HepG2 (cell line): ENCODE results near the gene ELAC2. TPM values are rescaled to one million over a fixed set of nuclear protein-coding genes. Genes with fewer than 3 reads are reported as not detected.

ENCODE experiments used
- ATAC-seq: fragments of 200-7000 bp; cut with Tn5 transposase; 3 replicates; pipeline ENCODE4 v1.9.1; 2020; ENCODE audit warnings: mild to moderate bottlenecking, moderate library complexity
- BruUV-seq: library from RNA; stranded (reverse); fragments of 400-500 nt; replicated peaks from 2 replicates; lab custom pipeline; 2021; lab: Mats Ljungman, UMichigan
- CTCF ChIA-PET: fragments of 300-600 bp; formaldehyde crosslinking; extraction: SDS; loops from one replicate; lab custom pipeline; 2021; ENCODE audit warnings: low total read pairs, inconsistent platforms, low intra/inter-chr PET ratio; lab: Yijun Ruan, JAX
- POLR2A ChIA-PET: fragments of 350-600 bp; sonication (Branson Sonifier 250); formaldehyde crosslinking; loops from one replicate; lab custom pipeline; 2020; ENCODE audit warnings: antibody characterized with exemption, inconsistent platforms; lab: Yijun Ruan, JAX
- DNase-seq: peaks from one replicate; pipeline ENCODE4 v3.0.0-alpha.2; 2015; ENCODE audit warnings: low spot score
- FAIRE-seq: peaks from 3 replicates; lab custom pipeline; 2011; peaks lifted over from hg19 to GRCh38; lab: Jason Lieb, UNC
- H2AFZ ChIP-seq: one replicate; pipeline ENCODE4 v1.6.1; 2011; ENCODE audit warnings: low read length, inconsistent platforms
- H3K27ac ChIP-seq: fragments of 300-600 bp; 3 replicates; pipeline ENCODE4 v1.8.0; 2011; ENCODE audit warnings: mixed run types, mild to moderate bottlenecking, mixed read lengths, low read length, inconsistent platforms; ENCODE audit not compliant: insufficient read depth; ENCODE audit errors: extremely low read length
- H3K27me3 ChIP-seq, 2 experiments: fragments of 200-600 bp in 1 of 2; 2 replicates in 1 of 2; 3 replicates in 1 of 2; pipeline versions ENCODE4 v1.6.0 to v1.8.0; 2011; ENCODE audit warnings: low read length in 2 of 2, mild to moderate bottlenecking in 2 of 2, moderate library complexity in 2 of 2, inconsistent platforms in 1 of 2; ENCODE audit not compliant: insufficient read depth in 2 of 2, control insufficient read depth in 1 of 2
- H3K36me3 ChIP-seq, 2 experiments: fragments of 200-600 bp in 1 of 2; replicated peaks in 1 of 2; 2 replicates in 1 of 2; 3 replicates in 1 of 2; pipeline versions ENCODE4 v1.5.1 to v1.8.0; 2011; ENCODE audit warnings: low read length in 2 of 2, inconsistent platforms in 1 of 2; ENCODE audit not compliant: insufficient read depth in 2 of 2, control insufficient read depth in 1 of 2
- H3K4me1 ChIP-seq: 2 replicates; pipeline ENCODE4 v1.5.1; 2012; ENCODE audit warnings: low read length, inconsistent platforms; ENCODE audit not compliant: insufficient read depth
- H3K4me2 ChIP-seq: 2 replicates; pipeline ENCODE4 v1.6.0; 2011; ENCODE audit warnings: low read depth, low read length, inconsistent platforms
- H3K4me3 ChIP-seq, 3 experiments: fragments of 200-600 bp in 1 of 3; sonication (generic), shearing (Covaris generic) in 1 of 3; replicated peaks in 1 of 3; 2 replicates each; pipeline ENCODE4 v1.5.1; 2011 to 2016; ENCODE audit warnings: low read length in 3 of 3, inconsistent platforms in 2 of 3, low read depth in 2 of 3, mild to moderate bottlenecking in 2 of 3, control low read depth in 1 of 3, mixed read lengths in 1 of 3; ENCODE audit not compliant: insufficient read depth in 1 of 3
- H3K79me2 ChIP-seq: one replicate; pipeline ENCODE4 v1.6.1; 2011; ENCODE audit warnings: low read length, inconsistent platforms; ENCODE audit not compliant: insufficient read depth
- H3K9ac ChIP-seq: 2 replicates; pipeline ENCODE4 v1.6.0; 2011; ENCODE audit warnings: mild to moderate bottlenecking, low read depth, low read length, inconsistent platforms; ENCODE audit not compliant: insufficient read depth
- H3K9me3 ChIP-seq: 2 replicates; pipeline ENCODE4 v1.5.1; 2012; ENCODE audit warnings: mild to moderate bottlenecking, low read length
- H4K20me1 ChIP-seq: 2 replicates; pipeline ENCODE4 v1.6.0; 2011; ENCODE audit warnings: inconsistent platforms, mild to moderate bottlenecking, low read length, moderate library complexity; ENCODE audit not compliant: insufficient read depth
- CCAR2 ChIP-seq: fragments of 200-400 bp; formaldehyde crosslinking; optimal IDR thresholded peaks from 2 replicates; pipeline ENCODE3; 2018; ENCODE audit warnings: low read depth, mild to moderate bottlenecking, low read length, moderate library complexity
- GATAD1 ChIP-seq: IDR thresholded peaks from 2 replicates; pipeline ENCODE4 v1.6.1; 2016; ENCODE audit warnings: missing genetic modification reagents, missing compliant biosample characterization
- SAFB2 ChIP-seq: sonication (generic); formaldehyde crosslinking; IDR thresholded peaks from 2 replicates; pipeline ENCODE4 v1.5.1; 2020; ENCODE audit warnings: missing genetic modification reagents, low read depth, mild to moderate bottlenecking, borderline replicate concordance
- SMC3 ChIP-seq: IDR thresholded peaks from 2 replicates; pipeline ENCODE4 v1.6.1; 2011; ENCODE audit warnings: low read length, improper control_type of control experiment
- SNAPC2 ChIP-seq: sonication (generic); formaldehyde crosslinking; IDR thresholded peaks from 2 replicates; pipeline ENCODE4 v1.8.1; 2022; ENCODE audit warnings: mild to moderate bottlenecking, missing genetic modification reagents
- STAG1 ChIP-seq: sonication (generic); formaldehyde crosslinking; IDR thresholded peaks from 2 replicates; pipeline ENCODE4 v1.4.0; 2020; ENCODE audit warnings: missing genetic modification reagents
- XRCC5 ChIP-seq: fragments of 200-400 bp; formaldehyde crosslinking; optimal IDR thresholded peaks from 2 replicates; pipeline ENCODE3; 2017; ENCODE audit warnings: mild to moderate bottlenecking, low read length
- ZFP36L2 ChIP-seq: sonication (generic); formaldehyde crosslinking; IDR thresholded peaks from 2 replicates; pipeline ENCODE4 v1.4.0; 2020; ENCODE audit warnings: missing genetic modification reagents
- ZNF143 ChIP-seq: sonication (generic); formaldehyde crosslinking; IDR thresholded peaks from 2 replicates; pipeline ENCODE4 v1.4.0; 2020; ENCODE audit warnings: missing genetic modification reagents
- ZNF615 ChIP-seq: sonication (generic); formaldehyde crosslinking; IDR thresholded peaks from 2 replicates; pipeline ENCODE4 v1.5.0; 2020; ENCODE audit warnings: mild to moderate bottlenecking, missing genetic modification reagents, borderline replicate concordance
- ZXDC ChIP-seq: sonication (generic); formaldehyde crosslinking; IDR thresholded peaks from 2 replicates; pipeline ENCODE4 v1.5.0; 2020; ENCODE audit warnings: mild to moderate bottlenecking, missing genetic modification reagents
- WGBS: methylation state at CpG from one replicate; pipeline ENCODE4 v1.1.6; 2017; ENCODE audit warnings: low lambda C conversion rate; 5-methylcytosine and 5-hydroxymethylcytosine counted together
- in situ Hi-C: cut with HindIII; loops from 2 replicates; pipeline ENCODE4 v1.10.0; 2017; ENCODE audit warnings: low pct_unique_long_range_greater_than_20kb; ENCODE audit not compliant: extremely low pct_ligation_motif_present
- intact Hi-C: fragments of 100-400 bp; cut with micrococcal nuclease; formaldehyde crosslinking; loops from one replicate; pipeline ENCODE4 v1.10.0; 2022; ENCODE audit not compliant: unreplicated experiment
- polyA plus RNA-seq, 8 experiments: library from polyadenylated mRNA; depleted of rRNA in 3 of 8; stranded (reverse) in 7 of 8; unstranded in 1 of 8; fragments of >200 nt; fragmentation: Illumina TruSeq in 4 of 8; extraction: Trizol in 4 of 8; gene quantifications; 2 replicates each; pipeline versions ENCODE4 v1.2.1 to v1.2.3, GENCODE V29; 2011 to 2016; ENCODE audit warnings: low read depth in 4 of 8, missing spikeins in 1 of 8, mixed read lengths in 1 of 8; ENCODE audit not compliant: insufficient read depth in 1 of 8
- total RNA-seq, 5 experiments: library from RNA; depleted of rRNA; stranded (reverse); fragments of >200 nt; fragmentation: Illumina TruSeq; extraction: Trizol; gene quantifications; 2 replicates each; pipeline ENCODE4 v1.2.3, GENCODE V29; 2016; ENCODE audit warnings: low read depth in 1 of 5
- TF ChIP-seq, protein P1 (sequence below): sonication (generic); formaldehyde crosslinking; conservative IDR thresholded peaks from 2 replicates; pipeline ENCODE4 v1.5.0; 2020; ENCODE audit warnings: missing genetic modification reagents
- TF ChIP-seq, protein P2 (sequence below): sonication (generic); formaldehyde crosslinking; IDR thresholded peaks from 2 replicates; pipeline ENCODE4; 2020; ENCODE audit warnings: missing genetic modification reagents, mild to moderate bottlenecking, borderline replicate concordance
- TF ChIP-seq, protein P3 (sequence below): IDR thresholded peaks from 2 replicates; pipeline ENCODE4 v1.6.1; 2016; ENCODE audit warnings: low read depth

ELAC2 gene
- total and polyA plus RNA-seq, 2 of the 13 experiments (the other 11 are each of a cell fraction or from before 2014, with no cell fraction given), result 35.6 to 50.4 TPM

GRCh38 chr17:13002761-13003453 lies 14.9 kb downstream of the ELAC2 start:
- 49% methylated on average over 15 of the region's 15 CpGs for WGBS
- Histone ChIP-seq H3K27me3 (no peaks in the 10 kb centered on the region), H4K20me1 (no peaks in the 10 kb centered on the region), H3K4me1 (no peaks in the 10 kb centered on the region), H3K4me3 (no peak overlapping the region), H3K79me2 (no peaks in the 10 kb centered on the region), H3K27ac (no peak overlapping the region), H3K4me2 (no peak overlapping the region), H2AFZ (no peak overlapping the region), H3K36me3 (peaks cover 42 to 75% of the 10 kb centered on the region in 2 experiments), H3K9ac (no peak overlapping the region), H3K9me3 (no peaks in the 10 kb centered on the region)
- ChIA-PET CTCF (interaction anchor here (0.8 to 1.3 kb wide), 3 partner anchors 74 to 746 kb away, joined by 4 to 8 read pairs (median 7); no protein-coding TSS in a partner anchor), POLR2A (interaction anchor here (0.8 to 1.2 kb wide), 2 partner anchors 15 kb away, joined by 3 to 5 read pairs; partner anchors contain the start of gene ELAC2)
- in situ Hi-C loops, result loop anchor here (5.0 kb wide), 1 partner anchor 76 kb away; no protein-coding TSS in a partner anchor
- ATAC-seq (peak; percentile 92), DNase-seq (peak; percentile 59), FAIRE-seq (peak; percentile 80)
- no TSS peak for BruUV-seq
- intact Hi-C loops, result loop anchor here (2.0 kb wide), 1 partner anchor 74 kb away; no protein-coding TSS in a partner anchor
- TF ChIP-seq STAG1 (CRISPR knock-in tag) (peak; percentile 88), ZXDC (no peak), CCAR2 (no peak), ZNF615 (CRISPR knock-in tag) (no peak), GATAD1 (CRISPR knock-in tag) (0 out of 2 replicates have a peak, but pooled peaks have one; percentile 45), XRCC5 (peak; percentile 12), SNAPC2 (CRISPR knock-in tag) (no peak), SMC3 (peak; percentile 72), ZNF143 (CRISPR knock-in tag) (peak; percentile 67; the same call in 1 of the 2 replicates), SAFB2 (CRISPR knock-in tag) (no peak), ZFP36L2 (no peak)
- TF ChIP-seq, protein P1, sequence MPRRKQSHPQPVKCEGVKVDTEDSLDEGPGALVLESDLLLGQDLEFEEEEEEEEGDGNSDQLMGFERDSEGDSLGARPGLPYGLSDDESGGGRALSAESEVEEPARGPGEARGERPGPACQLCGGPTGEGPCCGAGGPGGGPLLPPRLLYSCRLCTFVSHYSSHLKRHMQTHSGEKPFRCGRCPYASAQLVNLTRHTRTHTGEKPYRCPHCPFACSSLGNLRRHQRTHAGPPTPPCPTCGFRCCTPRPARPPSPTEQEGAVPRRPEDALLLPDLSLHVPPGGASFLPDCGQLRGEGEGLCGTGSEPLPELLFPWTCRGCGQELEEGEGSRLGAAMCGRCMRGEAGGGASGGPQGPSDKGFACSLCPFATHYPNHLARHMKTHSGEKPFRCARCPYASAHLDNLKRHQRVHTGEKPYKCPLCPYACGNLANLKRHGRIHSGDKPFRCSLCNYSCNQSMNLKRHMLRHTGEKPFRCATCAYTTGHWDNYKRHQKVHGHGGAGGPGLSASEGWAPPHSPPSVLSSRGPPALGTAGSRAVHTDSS (CRISPR knock-in tag), result no peak
- TF ChIP-seq, protein P2, sequence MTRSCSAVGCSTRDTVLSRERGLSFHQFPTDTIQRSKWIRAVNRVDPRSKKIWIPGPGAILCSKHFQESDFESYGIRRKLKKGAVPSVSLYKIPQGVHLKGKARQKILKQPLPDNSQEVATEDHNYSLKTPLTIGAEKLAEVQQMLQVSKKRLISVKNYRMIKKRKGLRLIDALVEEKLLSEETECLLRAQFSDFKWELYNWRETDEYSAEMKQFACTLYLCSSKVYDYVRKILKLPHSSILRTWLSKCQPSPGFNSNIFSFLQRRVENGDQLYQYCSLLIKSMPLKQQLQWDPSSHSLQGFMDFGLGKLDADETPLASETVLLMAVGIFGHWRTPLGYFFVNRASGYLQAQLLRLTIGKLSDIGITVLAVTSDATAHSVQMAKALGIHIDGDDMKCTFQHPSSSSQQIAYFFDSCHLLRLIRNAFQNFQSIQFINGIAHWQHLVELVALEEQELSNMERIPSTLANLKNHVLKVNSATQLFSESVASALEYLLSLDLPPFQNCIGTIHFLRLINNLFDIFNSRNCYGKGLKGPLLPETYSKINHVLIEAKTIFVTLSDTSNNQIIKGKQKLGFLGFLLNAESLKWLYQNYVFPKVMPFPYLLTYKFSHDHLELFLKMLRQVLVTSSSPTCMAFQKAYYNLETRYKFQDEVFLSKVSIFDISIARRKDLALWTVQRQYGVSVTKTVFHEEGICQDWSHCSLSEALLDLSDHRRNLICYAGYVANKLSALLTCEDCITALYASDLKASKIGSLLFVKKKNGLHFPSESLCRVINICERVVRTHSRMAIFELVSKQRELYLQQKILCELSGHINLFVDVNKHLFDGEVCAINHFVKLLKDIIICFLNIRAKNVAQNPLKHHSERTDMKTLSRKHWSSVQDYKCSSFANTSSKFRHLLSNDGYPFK (CRISPR knock-in tag), result no peak
- TF ChIP-seq, protein P3, sequence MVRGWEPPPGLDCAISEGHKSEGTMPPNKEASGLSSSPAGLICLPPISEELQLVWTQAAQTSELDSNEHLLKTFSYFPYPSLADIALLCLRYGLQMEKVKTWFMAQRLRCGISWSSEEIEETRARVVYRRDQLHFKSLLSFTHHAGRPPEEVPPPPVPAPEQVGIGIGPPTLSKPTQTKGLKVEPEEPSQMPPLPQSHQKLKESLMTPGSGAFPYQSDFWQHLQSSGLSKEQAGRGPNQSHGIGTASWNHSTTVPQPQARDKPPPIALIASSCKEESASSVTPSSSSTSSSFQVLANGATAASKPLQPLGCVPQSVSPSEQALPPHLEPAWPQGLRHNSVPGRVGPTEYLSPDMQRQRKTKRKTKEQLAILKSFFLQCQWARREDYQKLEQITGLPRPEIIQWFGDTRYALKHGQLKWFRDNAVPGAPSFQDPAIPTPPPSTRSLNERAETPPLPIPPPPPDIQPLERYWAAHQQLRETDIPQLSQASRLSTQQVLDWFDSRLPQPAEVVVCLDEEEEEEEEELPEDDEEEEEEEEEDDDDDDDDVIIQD, result peak; percentile 46; the same call in 1 of the 2 replicates
